Measurements from ENCODE around the gene TEAD1. TPM values are rescaled to one million over a fixed set of nuclear protein-coding genes. Genes with fewer than 3 reads are reported as not detected.
A peak's percentile ranks its signal among the peaks of the same experiment; 100 is the strongest.

Gene TEAD1
- total RNA-seq, 1 donor from 2014 or later = 17.6 TPM

DNA sequence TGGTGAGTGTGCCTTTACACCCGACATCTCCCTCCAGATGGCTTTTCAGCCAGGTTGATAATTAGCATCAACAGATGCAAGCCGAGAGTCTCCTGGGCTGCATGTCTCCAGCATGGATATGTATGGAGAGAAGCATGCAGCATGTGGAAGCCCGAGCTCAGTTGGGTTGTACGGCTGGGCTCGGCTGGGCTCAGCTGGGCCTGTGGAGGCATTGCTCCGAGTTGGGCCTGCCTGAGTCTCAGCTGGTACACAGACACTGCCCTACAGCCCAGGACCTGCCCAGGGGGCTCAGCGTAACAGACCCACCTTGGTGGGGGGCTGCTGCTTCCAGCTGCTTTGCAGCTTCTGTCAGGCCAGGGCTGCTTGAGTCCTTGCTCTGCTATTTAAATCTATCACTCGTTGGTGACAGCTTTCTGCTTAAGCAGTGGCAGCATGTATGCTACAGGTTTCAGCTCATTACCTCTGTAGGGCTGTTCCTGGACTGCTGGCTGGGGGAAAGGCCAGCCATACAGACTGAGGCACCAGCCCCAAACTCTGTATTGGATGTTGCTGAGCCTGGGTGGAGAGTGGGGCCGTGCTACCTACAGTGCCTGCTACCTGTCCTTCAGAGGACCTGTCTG, 115.5 kb downstream of the TEAD1 start:
- no peak overlapping the region for H3K4me3 ChIP-seq (ENCODE audit: low read depth, low read length)
- no peaks in the 10 kb centered on the region for H3K27me3 ChIP-seq (ENCODE audit: control insufficient read depth, insufficient read depth, low read length)
- TF ChIP-seq, protein P1, sequence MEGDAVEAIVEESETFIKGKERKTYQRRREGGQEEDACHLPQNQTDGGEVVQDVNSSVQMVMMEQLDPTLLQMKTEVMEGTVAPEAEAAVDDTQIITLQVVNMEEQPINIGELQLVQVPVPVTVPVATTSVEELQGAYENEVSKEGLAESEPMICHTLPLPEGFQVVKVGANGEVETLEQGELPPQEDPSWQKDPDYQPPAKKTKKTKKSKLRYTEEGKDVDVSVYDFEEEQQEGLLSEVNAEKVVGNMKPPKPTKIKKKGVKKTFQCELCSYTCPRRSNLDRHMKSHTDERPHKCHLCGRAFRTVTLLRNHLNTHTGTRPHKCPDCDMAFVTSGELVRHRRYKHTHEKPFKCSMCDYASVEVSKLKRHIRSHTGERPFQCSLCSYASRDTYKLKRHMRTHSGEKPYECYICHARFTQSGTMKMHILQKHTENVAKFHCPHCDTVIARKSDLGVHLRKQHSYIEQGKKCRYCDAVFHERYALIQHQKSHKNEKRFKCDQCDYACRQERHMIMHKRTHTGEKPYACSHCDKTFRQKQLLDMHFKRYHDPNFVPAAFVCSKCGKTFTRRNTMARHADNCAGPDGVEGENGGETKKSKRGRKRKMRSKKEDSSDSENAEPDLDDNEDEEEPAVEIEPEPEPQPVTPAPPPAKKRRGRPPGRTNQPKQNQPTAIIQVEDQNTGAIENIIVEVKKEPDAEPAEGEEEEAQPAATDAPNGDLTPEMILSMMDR (IDR thresholded peaks at IDR 0.05; ENCODE audit: insufficient read depth, low read length, severe bottlenecking) = no peak
- FAIRE-seq (no peak), DNase-seq (ENCODE audit: low read depth) (no peak)
- H3K36me3 ChIP-seq (ENCODE audit: control insufficient read depth, insufficient read depth, low read length) = peaks cover 4% of the 10 kb centered on the region

DNA sequence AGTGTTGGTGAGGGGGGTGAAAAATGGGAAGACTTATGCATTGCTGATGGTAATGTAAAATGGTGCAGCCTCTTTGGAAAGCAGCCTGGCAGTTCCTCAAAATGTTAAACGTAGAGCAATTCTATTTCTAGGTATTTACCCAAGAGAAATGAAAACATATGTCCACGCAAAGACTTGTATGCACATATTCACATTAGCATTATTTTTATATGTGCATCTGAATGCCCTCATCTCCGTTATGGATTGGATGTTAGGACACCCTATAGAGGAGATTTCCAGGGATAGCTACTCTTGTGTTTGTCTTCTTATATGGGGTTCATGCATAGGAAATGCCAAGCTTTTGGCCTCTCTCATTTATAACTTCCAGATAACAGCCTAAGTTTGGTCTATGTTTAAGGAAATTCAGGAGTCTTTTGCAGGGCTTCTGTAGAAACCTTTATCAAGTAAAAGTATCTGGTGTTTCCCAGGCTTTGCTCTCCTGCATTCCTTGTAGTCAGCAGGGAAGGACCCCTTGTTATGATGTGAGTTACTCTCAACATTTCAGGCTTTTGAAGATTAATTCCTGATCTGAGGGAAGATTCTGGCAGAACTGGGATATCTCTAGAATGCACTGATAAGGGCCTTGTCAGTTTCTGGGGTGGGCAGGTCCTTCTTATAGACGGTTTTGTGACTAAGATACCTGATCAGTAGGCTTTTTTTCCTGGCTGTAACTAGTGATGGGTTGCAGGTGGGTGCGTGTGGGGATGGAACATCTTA, 116.8 kb downstream of the TEAD1 start:
- DNase-seq (ENCODE audit: low read depth) = no peak
- Histone ChIP-seq H3K36me3 (ENCODE audit: control insufficient read depth, insufficient read depth, low read length) (peaks cover 4% of the 10 kb centered on the region), H3K4me3 (ENCODE audit: low read depth, low read length) (no peak overlapping the region), H3K27me3 (ENCODE audit: control insufficient read depth, insufficient read depth, low read length) (no peaks in the 10 kb centered on the region)
- TF ChIP-seq, protein P1 (IDR thresholded peaks at IDR 0.05; ENCODE audit: insufficient read depth, low read length, severe bottlenecking) = no peak
- no peak for FAIRE-seq

DNA sequence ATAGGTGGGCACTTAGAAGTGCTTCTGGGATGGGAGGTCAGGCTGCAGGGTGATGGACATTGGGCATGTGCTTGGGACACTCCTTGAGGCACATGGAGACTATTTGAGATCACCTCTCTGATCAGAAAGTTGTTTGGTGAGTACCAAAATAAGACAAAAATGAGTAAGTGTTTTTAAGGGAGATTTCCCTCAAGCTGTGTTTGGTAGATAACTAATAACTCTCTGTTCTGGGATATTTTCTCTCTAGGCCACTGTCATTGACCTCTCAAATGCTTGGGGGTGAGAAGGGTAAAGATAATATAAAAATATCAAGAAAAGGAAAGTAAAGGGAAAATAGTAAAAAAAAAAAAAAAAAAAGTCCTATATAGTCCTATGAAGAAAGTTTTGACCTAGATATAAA, 117.8 kb downstream of the TEAD1 start:
- no peak overlapping the region for H3K4me3 ChIP-seq (ENCODE audit: low read depth, low read length)
- no peaks in the 10 kb centered on the region for H3K27me3 ChIP-seq (ENCODE audit: control insufficient read depth, insufficient read depth, low read length)
- no peak for DNase-seq (ENCODE audit: low read depth)
- no peak for FAIRE-seq
- TF ChIP-seq, protein P1 (IDR thresholded peaks at IDR 0.05; ENCODE audit: insufficient read depth, low read length, severe bottlenecking) = no peak
- H3K36me3 ChIP-seq (ENCODE audit: control insufficient read depth, insufficient read depth, low read length) = peaks cover 4% of the 10 kb centered on the region

DNA sequence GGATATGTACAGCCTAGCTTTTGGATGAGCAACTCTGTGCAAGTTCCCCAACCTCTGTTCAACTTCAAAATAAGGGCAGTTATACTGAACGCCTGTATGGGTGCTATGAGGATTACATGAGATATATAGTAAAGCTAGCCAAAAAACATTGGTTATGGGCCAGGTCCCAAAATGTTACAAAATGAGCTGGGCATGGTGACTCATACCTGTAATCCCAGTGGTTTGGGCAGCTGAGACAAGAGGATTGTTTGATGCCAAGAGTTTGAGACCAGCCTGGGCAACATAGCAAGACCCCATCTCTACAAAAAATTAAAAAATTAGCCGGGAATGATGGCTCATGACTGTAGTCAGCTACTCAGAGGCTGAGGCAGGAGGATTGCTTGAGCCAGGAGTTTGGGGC, 118.4 kb downstream of the TEAD1 start:
- peaks cover 4% of the 10 kb centered on the region for H3K36me3 ChIP-seq (ENCODE audit: control insufficient read depth, insufficient read depth, low read length)
- DNase-seq (ENCODE audit: low read depth) = peak; percentile 52
- no peak overlapping the region for H3K4me3 ChIP-seq (ENCODE audit: low read depth, low read length)
- TF ChIP-seq, protein P1 (IDR thresholded peaks at IDR 0.05; ENCODE audit: insufficient read depth, low read length, severe bottlenecking) = no peak
- H3K27me3 ChIP-seq (ENCODE audit: control insufficient read depth, insufficient read depth, low read length) = no peaks in the 10 kb centered on the region
- FAIRE-seq = no peak

DNA sequence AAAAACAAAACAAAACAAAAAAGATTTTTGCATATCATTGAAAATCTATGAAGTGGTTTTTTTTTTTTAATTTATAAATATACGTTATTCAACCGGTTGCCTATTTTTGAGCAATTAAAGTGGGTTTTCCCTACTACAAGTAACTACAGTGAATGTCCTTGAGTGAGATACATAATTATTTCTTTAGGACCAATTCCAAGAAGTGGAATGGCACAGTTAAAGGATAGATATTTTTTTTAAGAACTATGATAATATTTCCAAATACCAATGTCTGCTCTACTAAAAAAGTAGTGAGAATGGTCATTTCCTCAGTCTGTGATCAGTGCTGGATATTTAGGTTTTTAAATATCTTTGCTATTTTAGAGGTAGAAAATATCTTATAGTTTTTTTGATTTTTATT, 118.8 kb downstream of the TEAD1 start:
- FAIRE-seq (no peak), DNase-seq (ENCODE audit: low read depth) (no peak)

More for the DNA sequence above, 118.8 kb downstream of the TEAD1 start:
- no peak overlapping the region for H3K4me3 ChIP-seq (ENCODE audit: low read depth, low read length)
- H3K27me3 ChIP-seq (ENCODE audit: control insufficient read depth, insufficient read depth, low read length) = no peaks in the 10 kb centered on the region
- TF ChIP-seq, protein P1 (IDR thresholded peaks at IDR 0.05; ENCODE audit: insufficient read depth, low read length, severe bottlenecking) = no peak
- H3K36me3 ChIP-seq (ENCODE audit: control insufficient read depth, insufficient read depth, low read length) = peaks cover 4% of the 10 kb centered on the region

Measured in bronchial epithelial cell (primary cell).